Prostate gland (tissue), 2 donors: Measurements from ENCODE around the gene PSD2. TPM values are rescaled to one million over a fixed set of nuclear protein-coding genes. Genes with fewer than 3 reads are reported as not detected.

Experiments used
- DNase-seq: peaks from one replicate; pipeline ENCODE4 v3.0.0-alpha.2; 2019; ENCODE audit warnings: low spot score
- H3K27ac ChIP-seq, 2 donors: fragments of 200-600 bp; sonication (generic); 2 replicates each; pipeline ENCODE4 v1.5.1; 2017 to 2019
- H3K27me3 ChIP-seq: fragments of 200-600 bp; sonication (generic); replicated peaks from 2 replicates; pipeline ENCODE4 v1.5.1; 2019; ENCODE audit not compliant: insufficient read depth
- H3K36me3 ChIP-seq, 2 donors: fragments of 200-600 bp; sonication (generic); 1 replicate in 1 of 2; 2 replicates in 1 of 2; pipeline versions ENCODE4 v1.5.1 to v1.8.1; 2017 to 2019
- H3K4me1 ChIP-seq: fragments of 200-600 bp; sonication (generic); replicated peaks from 2 replicates; pipeline ENCODE4 v1.5.1; 2019
- H3K4me3 ChIP-seq, 2 donors: fragments of 200-600 bp; sonication (generic); 2 replicates each; pipeline ENCODE4 v1.5.1; 2017 to 2019
- H3K9me3 ChIP-seq: fragments of 200-600 bp; sonication (generic); 2 replicates; pipeline ENCODE4 v1.5.1; 2017
- CTCF ChIP-seq, 4 experiments: fragments of 200-600 bp in 2 of 4; fragments of 450-650 bp in 2 of 4; sonication (generic) in 2 of 4; IDR thresholded peaks; 1 replicate in 3 of 4; 2 replicates in 1 of 4; pipeline ENCODE4 v1.5.1; 2016 to 2019; ENCODE audit warnings: antibody characterized with exemption in 4 of 4, mild to moderate bottlenecking in 2 of 4, moderate library complexity in 2 of 4
- POLR2A ChIP-seq: fragments of 450-650 bp; IDR thresholded peaks from one replicate; pipeline ENCODE4 v1.6.1; 2016; ENCODE audit warnings: antibody characterized with exemption, mild to moderate bottlenecking
- POLR2AphosphoS5 ChIP-seq: sonication (generic); formaldehyde crosslinking; IDR thresholded peaks from one replicate; pipeline ENCODE4 v1.6.1; 2017; ENCODE audit warnings: antibody characterized with exemption
- WGBS: methylation state at CpG from one replicate; pipeline ENCODE4 v1.1.5; 2018; 5-methylcytosine and 5-hydroxymethylcytosine counted together
- intact Hi-C: fragments of 100-400 bp; cut with DNase I; formaldehyde crosslinking; loops from one replicate; pipeline ENCODE4 v1.14.2; 2022
- total RNA-seq, 2 donors: library from RNA; depleted of rRNA; stranded (reverse); fragments of >200 nt; gene quantifications; one replicate each; pipeline ENCODE4 v1.1.0, GENCODE V29; 2016

Gene PSD2
- total RNA-seq, 2 donors from 2014 or later, result 0.46 to 0.74 TPM

GRCh38 chr5:139808481-139809330 is 13.1 kb downstream of the PSD2 start:
- intact Hi-C loops, result no loop called here
- H3K4me3 ChIP-seq, result no peak overlapping the region
- DNase-seq, result no peak
- no peaks in the 10 kb centered on the region for H3K27me3 ChIP-seq
- no peaks in the 10 kb centered on the region for H3K9me3 ChIP-seq
- TF ChIP-seq CTCF (IDR thresholded peaks at IDR 0.05) (no peak), POLR2A (no peak), POLR2AphosphoS5 (no peak)
- no peaks in the 10 kb centered on the region for H3K36me3 ChIP-seq
- H3K4me1 ChIP-seq, result no peaks in the 10 kb centered on the region
- no peak overlapping the region for H3K27ac ChIP-seq
- 42% methylated on average over 19 of the region's 19 CpGs for whole genome bisulfite sequencing

GRCh38 chr5:139809331-139809810 is 13.8 kb downstream of the PSD2 start:
- H3K36me3 ChIP-seq, result no peaks in the 10 kb centered on the region
- H3K9me3 ChIP-seq, result no peaks in the 10 kb centered on the region
- no peak for DNase-seq
- TF ChIP-seq POLR2AphosphoS5 (no peak), POLR2A (no peak)
- no peak overlapping the region for H3K27ac ChIP-seq
- no peaks in the 10 kb centered on the region for H3K27me3 ChIP-seq
- 89% methylated on average over 9 of the region's 11 CpGs for WGBS
- intact Hi-C loops, result no loop called here
- H3K4me1 ChIP-seq, result no peaks in the 10 kb centered on the region
- no peak overlapping the region for H3K4me3 ChIP-seq

GRCh38 chr5:139810341-139811273 is 15.0 kb downstream of the PSD2 start:
- H3K27ac ChIP-seq, result no peak overlapping the region
- H3K27me3 ChIP-seq, result no peaks in the 10 kb centered on the region
- H3K36me3 ChIP-seq, result no peaks in the 10 kb centered on the region
- H3K9me3 ChIP-seq, result no peaks in the 10 kb centered on the region
- WGBS, result 93% methylated on average over 8 of the region's 8 CpGs
- TF ChIP-seq POLR2A (no peak), CTCF (IDR thresholded peaks at IDR 0.05) (no peak), POLR2AphosphoS5 (no peak)
- DNase-seq, result no peak
- intact Hi-C loops, result no loop called here
- H3K4me3 ChIP-seq, result no peak overlapping the region
- no peaks in the 10 kb centered on the region for H3K4me1 ChIP-seq

- WGBS, result 59% methylated on average over 2 of the region's 2 CpGs
- intact Hi-C loops, result no loop called here
- TF ChIP-seq CTCF (IDR thresholded peaks at IDR 0.05) (no peak), POLR2A (no peak), POLR2AphosphoS5 (no peak)
- Histone ChIP-seq H3K27ac (no peak overlapping the region), H3K9me3 (no peaks in the 10 kb centered on the region), H3K36me3 (no peaks in the 10 kb centered on the region), H3K4me1 (no peaks in the 10 kb centered on the region), H3K27me3 (no peaks in the 10 kb centered on the region), H3K4me3 (no peak overlapping the region)
- DNase-seq, result no peak
Measured at GRCh38 chr5:139811274-139811607, 15.6 kb downstream of the PSD2 start.

- Histone ChIP-seq H3K36me3 (no peaks in the 10 kb centered on the region), H3K27ac (no peak overlapping the region), H3K4me1 (no peaks in the 10 kb centered on the region), H3K27me3 (no peaks in the 10 kb centered on the region), H3K9me3 (no peaks in the 10 kb centered on the region), H3K4me3 (no peak overlapping the region)
- intact Hi-C loops, result no loop called here
- DNase-seq, result no peak
- no peak for TF ChIP-seq POLR2A
- no peak for TF ChIP-seq CTCF (IDR thresholded peaks at IDR 0.05)
- TF ChIP-seq POLR2AphosphoS5, result no peak
- 92% methylated on average over 5 of the region's 5 CpGs for WGBS
Measured at GRCh38 chr5:139812323-139812722, 16.7 kb downstream of the PSD2 start.
